HEK293 (cell line): ENCODE measurements around the gene TRIM56.
A peak's percentile ranks its signal among the peaks of the same experiment; 100 is the strongest.

Source experiments
- CTCF ChIA-PET: fragments of 350-600 bp; formaldehyde crosslinking; extraction: SDS; loops from one replicate; lab custom pipeline; 2021; ENCODE audit warnings: antibody characterized with exemption; lab: Yijun Ruan, JAX
- POLR2A ChIA-PET: fragments of 300-600 bp; formaldehyde crosslinking; extraction: SDS; loops from one replicate; lab custom pipeline; 2020; ENCODE audit warnings: antibody characterized with exemption, inconsistent platforms; lab: Yijun Ruan, JAX
- H3K27ac ChIP-seq: fragments of 200-500 bp; sonication (Bioruptor generic); 2 replicates; pipeline ENCODE4 v1.5.1; 2014; ENCODE audit warnings: low read depth, low read length, control low read depth, inconsistent platforms; ENCODE audit errors: extremely low read depth
- H3K36me3 ChIP-seq, 2 experiments: fragments of 200-500 bp in 1 of 2; sonication (Bioruptor generic) in 1 of 2; 1 replicate in 1 of 2; 2 replicates in 1 of 2; pipeline ENCODE4 v1.5.1; 2014 to 2017; ENCODE audit warnings: inconsistent platforms in 2 of 2, low read length in 2 of 2; ENCODE audit not compliant: control insufficient read depth in 2 of 2, insufficient read depth in 1 of 2
- H3K4me1 ChIP-seq: fragments of 200-500 bp; sonication (Bioruptor generic); 2 replicates; pipeline ENCODE4 v1.5.1; 2014; ENCODE audit warnings: mild to moderate bottlenecking, low read length, inconsistent platforms; ENCODE audit not compliant: control insufficient read depth, insufficient read depth
- H3K4me3 ChIP-seq: 2 replicates; pipeline ENCODE4 v1.5.1; 2011; ENCODE audit warnings: low read depth, mild to moderate bottlenecking, control low read depth, low read length, moderate library complexity
- H3K9me3 ChIP-seq: fragments of 200-500 bp; sonication (Bioruptor generic); 2 replicates; pipeline ENCODE4 v1.5.1; 2014; ENCODE audit warnings: low read depth, low read length, inconsistent platforms; ENCODE audit not compliant: control insufficient read depth, insufficient read depth
- FEZF1 ChIP-seq: fragments of 450-650 bp; formaldehyde crosslinking; IDR thresholded peaks from 2 replicates; pipeline ENCODE4 v1.5.1; 2016; ENCODE audit warnings: missing biosample characterization, missing genetic modification characterization
- SCRT2 ChIP-seq: fragments of 450-650 bp; formaldehyde crosslinking; IDR thresholded peaks from 2 replicates; pipeline ENCODE4 v1.5.1; 2016; ENCODE audit warnings: missing biosample characterization, missing genetic modification characterization
- WT1 ChIP-seq: fragments of 450-650 bp; formaldehyde crosslinking; IDR thresholded peaks from 2 replicates; pipeline ENCODE4 v1.5.1; 2016; ENCODE audit warnings: missing biosample characterization, missing genetic modification characterization
- YY2 ChIP-seq: fragments of 450-650 bp; formaldehyde crosslinking; IDR thresholded peaks from 2 replicates; pipeline ENCODE4 v1.5.1; 2016; ENCODE audit warnings: missing biosample characterization, missing genetic modification characterization
- ZBTB20 ChIP-seq: fragments of 450-650 bp; formaldehyde crosslinking; IDR thresholded peaks from 2 replicates; pipeline ENCODE4 v1.5.1; 2016; ENCODE audit warnings: missing biosample characterization, missing genetic modification characterization
- ZBTB8A ChIP-seq: fragments of 450-650 bp; formaldehyde crosslinking; IDR thresholded peaks from 2 replicates; pipeline ENCODE4 v1.5.1; 2016; ENCODE audit warnings: missing biosample characterization, missing genetic modification characterization
- ZNF114 ChIP-seq: fragments of 450-650 bp; formaldehyde crosslinking; IDR thresholded peaks from 2 replicates; pipeline ENCODE4 v1.5.0; 2017; ENCODE audit warnings: missing biosample characterization, missing genetic modification characterization
- ZNF138 ChIP-seq: fragments of 450-650 bp; formaldehyde crosslinking; IDR thresholded peaks from 2 replicates; pipeline ENCODE4 v1.5.1; 2016; ENCODE audit warnings: missing biosample characterization, missing genetic modification characterization, borderline replicate concordance
- ZNF24 ChIP-seq: fragments of 450-650 bp; formaldehyde crosslinking; IDR thresholded peaks from 2 replicates; pipeline ENCODE4 v1.5.1; 2016; ENCODE audit warnings: missing biosample characterization, missing genetic modification characterization
- ZNF266 ChIP-seq: fragments of 450-650 bp; formaldehyde crosslinking; IDR thresholded peaks from 2 replicates; pipeline ENCODE4 v1.5.1; 2016; ENCODE audit warnings: missing biosample characterization, missing genetic modification characterization, low read depth
- ZNF354C ChIP-seq: fragments of 450-650 bp; formaldehyde crosslinking; IDR thresholded peaks from 2 replicates; pipeline ENCODE4 v1.5.1; 2016; ENCODE audit warnings: missing biosample characterization, missing genetic modification characterization, low read depth, borderline replicate concordance
- ZNF548 ChIP-seq: fragments of 450-650 bp; formaldehyde crosslinking; IDR thresholded peaks from 2 replicates; pipeline ENCODE4 v1.5.1; 2016; ENCODE audit warnings: missing biosample characterization, missing genetic modification characterization
- ZNF560 ChIP-seq: fragments of 450-650 bp; formaldehyde crosslinking; IDR thresholded peaks from 2 replicates; pipeline ENCODE4 v1.5.1; 2017; ENCODE audit warnings: missing biosample characterization, missing genetic modification characterization, borderline replicate concordance
- ZNF585B ChIP-seq: fragments of 450-650 bp; formaldehyde crosslinking; IDR thresholded peaks from 2 replicates; pipeline ENCODE4 v1.5.1; 2016; ENCODE audit warnings: missing biosample characterization, missing genetic modification characterization
- ZNF624 ChIP-seq: fragments of 450-650 bp; formaldehyde crosslinking; IDR thresholded peaks from 2 replicates; pipeline ENCODE4 v1.5.1; 2017; ENCODE audit warnings: missing biosample characterization, missing genetic modification characterization
- ZNF626 ChIP-seq: fragments of 450-650 bp; sonication (Bioruptor Pico); formaldehyde crosslinking; IDR thresholded peaks from 2 replicates; pipeline ENCODE4 v1.5.1; 2018; ENCODE audit warnings: missing biosample characterization, missing genetic modification characterization, inconsistent platforms
- ZNF707 ChIP-seq: fragments of 450-650 bp; formaldehyde crosslinking; IDR thresholded peaks from 2 replicates; pipeline ENCODE4 v1.5.1; 2016; ENCODE audit warnings: missing biosample characterization, missing genetic modification characterization
- TF ChIP-seq, protein P1 (sequence below): fragments of 450-650 bp; formaldehyde crosslinking; IDR thresholded peaks from 2 replicates; pipeline ENCODE4 v1.5.1; 2017; ENCODE audit warnings: missing biosample characterization, missing genetic modification characterization
- TF ChIP-seq, protein P2 (sequence below): IDR thresholded peaks from 2 replicates; pipeline ENCODE4 v1.6.1; 2011; ENCODE audit warnings: mild to moderate bottlenecking, low read depth, low read length, borderline replicate concordance
- TF ChIP-seq, protein P3 (sequence below): fragments of 450-650 bp; formaldehyde crosslinking; IDR thresholded peaks from 2 replicates; pipeline ENCODE4 v1.5.1; 2017; ENCODE audit warnings: missing biosample characterization, missing genetic modification characterization
- TF ChIP-seq, protein P4 (sequence below): fragments of 450-650 bp; formaldehyde crosslinking; IDR thresholded peaks from 2 replicates; pipeline ENCODE4 v1.5.1; 2016; ENCODE audit warnings: missing biosample characterization, missing genetic modification characterization
- TF ChIP-seq, protein P5 (sequence below): fragments of 450-650 bp; formaldehyde crosslinking; IDR thresholded peaks from 2 replicates; pipeline ENCODE4 v1.5.1; 2017; ENCODE audit warnings: missing biosample characterization, missing genetic modification characterization
- TF ChIP-seq, protein P6 (sequence below): fragments of 450-650 bp; formaldehyde crosslinking; conservative IDR thresholded peaks from 2 replicates; pipeline ENCODE4 v1.5.1; 2016; ENCODE audit warnings: low read depth, missing biosample characterization, missing genetic modification characterization

The TRIM56 gene

DNA sequence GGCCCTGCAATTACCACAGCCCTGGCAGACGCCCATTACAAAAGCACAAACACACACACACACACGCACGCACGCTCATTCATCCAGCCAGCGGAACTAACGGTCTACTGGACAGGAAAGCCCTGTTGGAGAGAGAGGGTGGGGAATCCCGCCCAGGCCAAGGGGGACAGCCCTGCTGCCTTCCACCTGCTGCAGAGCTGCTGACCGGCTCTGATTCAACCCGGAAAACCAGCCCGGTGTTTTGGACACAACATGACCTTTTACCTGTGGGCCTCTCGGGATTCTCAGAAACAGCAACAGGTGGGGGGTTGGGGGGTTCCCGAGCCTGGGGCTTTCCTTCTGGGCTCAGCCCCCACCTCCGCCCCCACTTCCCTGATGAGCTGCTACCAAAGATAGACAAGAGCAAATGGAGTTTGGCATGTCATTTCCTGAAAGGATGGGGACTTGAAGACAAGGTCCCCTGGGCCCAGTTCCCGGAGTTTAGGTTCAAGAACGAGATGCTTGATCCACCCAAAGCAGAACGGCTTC is 23.1 kb downstream of the TRIM56 start (continued):
- TF ChIP-seq, protein P1, sequence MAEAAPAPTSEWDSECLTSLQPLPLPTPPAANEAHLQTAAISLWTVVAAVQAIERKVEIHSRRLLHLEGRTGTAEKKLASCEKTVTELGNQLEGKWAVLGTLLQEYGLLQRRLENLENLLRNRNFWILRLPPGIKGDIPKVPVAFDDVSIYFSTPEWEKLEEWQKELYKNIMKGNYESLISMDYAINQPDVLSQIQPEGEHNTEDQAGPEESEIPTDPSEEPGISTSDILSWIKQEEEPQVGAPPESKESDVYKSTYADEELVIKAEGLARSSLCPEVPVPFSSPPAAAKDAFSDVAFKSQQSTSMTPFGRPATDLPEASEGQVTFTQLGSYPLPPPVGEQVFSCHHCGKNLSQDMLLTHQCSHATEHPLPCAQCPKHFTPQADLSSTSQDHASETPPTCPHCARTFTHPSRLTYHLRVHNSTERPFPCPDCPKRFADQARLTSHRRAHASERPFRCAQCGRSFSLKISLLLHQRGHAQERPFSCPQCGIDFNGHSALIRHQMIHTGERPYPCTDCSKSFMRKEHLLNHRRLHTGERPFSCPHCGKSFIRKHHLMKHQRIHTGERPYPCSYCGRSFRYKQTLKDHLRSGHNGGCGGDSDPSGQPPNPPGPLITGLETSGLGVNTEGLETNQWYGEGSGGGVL (tag by site-specific recombination): no peak
- peak; percentile 90 for TF ChIP-seq SCRT2
- no peak for TF ChIP-seq ZNF585B (tag by site-specific recombination)
- no peak for TF ChIP-seq YY2 (tag by site-specific recombination)
- TF ChIP-seq ZBTB8A (tag by site-specific recombination): peak; percentile 37; the same call in 1 of the 2 replicates
- TF ChIP-seq ZNF560: no peak
- TF ChIP-seq ZNF24 (tag by site-specific recombination): no peak
- no peak for TF ChIP-seq ZNF266 (tag by site-specific recombination)
- TF ChIP-seq ZNF354C (tag by site-specific recombination): no peak
- TF ChIP-seq ZNF548 (tag by site-specific recombination): no peak
- TF ChIP-seq, protein P2, sequence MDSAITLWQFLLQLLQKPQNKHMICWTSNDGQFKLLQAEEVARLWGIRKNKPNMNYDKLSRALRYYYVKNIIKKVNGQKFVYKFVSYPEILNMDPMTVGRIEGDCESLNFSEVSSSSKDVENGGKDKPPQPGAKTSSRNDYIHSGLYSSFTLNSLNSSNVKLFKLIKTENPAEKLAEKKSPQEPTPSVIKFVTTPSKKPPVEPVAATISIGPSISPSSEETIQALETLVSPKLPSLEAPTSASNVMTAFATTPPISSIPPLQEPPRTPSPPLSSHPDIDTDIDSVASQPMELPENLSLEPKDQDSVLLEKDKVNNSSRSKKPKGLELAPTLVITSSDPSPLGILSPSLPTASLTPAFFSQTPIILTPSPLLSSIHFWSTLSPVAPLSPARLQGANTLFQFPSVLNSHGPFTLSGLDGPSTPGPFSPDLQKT: no peak
- no peak for TF ChIP-seq FEZF1 (tag by site-specific recombination)
- no peak for TF ChIP-seq ZNF114 (tag by site-specific recombination)
- no peak for TF ChIP-seq ZNF707

DNA sequence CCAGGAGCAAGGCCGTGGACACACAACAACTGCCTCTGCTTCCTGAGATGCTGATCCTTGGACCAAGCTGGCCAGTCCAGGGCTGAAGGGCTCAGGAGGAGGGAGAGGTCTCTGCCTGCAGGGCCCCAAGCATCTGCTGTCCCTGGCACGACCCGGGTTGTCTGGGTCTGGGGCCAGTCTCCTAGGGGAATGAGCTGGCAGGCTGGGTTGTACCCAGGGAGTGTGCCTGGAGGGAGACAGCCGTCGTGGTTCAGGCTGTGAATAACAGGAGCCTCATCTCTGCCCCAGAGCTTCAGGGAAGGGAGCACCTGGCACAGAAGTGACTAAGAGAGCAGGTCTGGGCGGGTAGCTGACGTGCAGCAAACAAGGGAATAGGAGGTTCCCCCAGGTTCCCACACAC is 23.7 kb downstream of the TRIM56 start:
- Histone ChIP-seq H3K27ac (no peak overlapping the region), H3K9me3 (no peaks in the 10 kb centered on the region), H3K36me3 (no peaks in the 10 kb centered on the region), H3K4me1 (no peaks in the 10 kb centered on the region), H3K4me3 (no peak overlapping the region)
- ChIA-PET POLR2A (no interaction called here), CTCF (interaction anchor here (1.4 kb wide), 1 partner anchor 61 kb away, joined by 3 read pairs; no protein-coding TSS in a partner anchor)
- TF ChIP-seq, protein P3, sequence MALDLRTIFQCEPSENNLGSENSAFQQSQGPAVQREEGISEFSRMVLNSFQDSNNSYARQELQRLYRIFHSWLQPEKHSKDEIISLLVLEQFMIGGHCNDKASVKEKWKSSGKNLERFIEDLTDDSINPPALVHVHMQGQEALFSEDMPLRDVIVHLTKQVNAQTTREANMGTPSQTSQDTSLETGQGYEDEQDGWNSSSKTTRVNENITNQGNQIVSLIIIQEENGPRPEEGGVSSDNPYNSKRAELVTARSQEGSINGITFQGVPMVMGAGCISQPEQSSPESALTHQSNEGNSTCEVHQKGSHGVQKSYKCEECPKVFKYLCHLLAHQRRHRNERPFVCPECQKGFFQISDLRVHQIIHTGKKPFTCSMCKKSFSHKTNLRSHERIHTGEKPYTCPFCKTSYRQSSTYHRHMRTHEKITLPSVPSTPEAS (tag by site-specific recombination): no peak
- TF ChIP-seq, protein P4, sequence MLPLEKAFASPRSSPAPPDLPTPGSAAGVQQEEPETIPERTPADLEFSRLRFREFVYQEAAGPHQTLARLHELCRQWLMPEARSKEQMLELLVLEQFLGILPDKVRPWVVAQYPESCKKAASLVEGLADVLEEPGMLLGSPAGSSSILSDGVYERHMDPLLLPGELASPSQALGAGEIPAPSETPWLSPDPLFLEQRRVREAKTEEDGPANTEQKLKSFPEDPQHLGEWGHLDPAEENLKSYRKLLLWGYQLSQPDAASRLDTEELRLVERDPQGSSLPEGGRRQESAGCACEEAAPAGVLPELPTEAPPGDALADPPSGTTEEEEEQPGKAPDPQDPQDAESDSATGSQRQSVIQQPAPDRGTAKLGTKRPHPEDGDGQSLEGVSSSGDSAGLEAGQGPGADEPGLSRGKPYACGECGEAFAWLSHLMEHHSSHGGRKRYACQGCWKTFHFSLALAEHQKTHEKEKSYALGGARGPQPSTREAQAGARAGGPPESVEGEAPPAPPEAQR (tag by site-specific recombination): no peak
- no peak for TF ChIP-seq ZBTB20
- no peak for TF ChIP-seq ZNF624 (tag by site-specific recombination)

DNA sequence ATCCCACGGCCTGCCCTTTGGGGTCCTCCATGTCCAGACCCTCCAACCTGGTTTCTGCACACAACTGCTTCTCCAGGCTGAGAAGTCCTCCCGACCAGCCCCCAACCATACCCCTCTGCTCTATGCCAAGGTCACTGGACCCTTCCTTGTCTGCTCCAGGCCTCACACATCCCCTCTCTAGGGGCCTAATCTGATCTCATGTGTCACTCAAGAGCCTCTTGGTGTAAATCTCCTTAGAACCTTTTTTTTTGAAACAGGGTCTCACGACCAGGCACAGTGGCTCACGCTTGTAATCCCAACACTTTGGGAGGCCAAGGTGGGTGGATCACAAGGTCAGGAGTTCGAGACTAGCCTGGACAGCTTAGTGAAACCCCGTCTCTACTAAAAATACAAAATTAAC is 24.1 kb downstream of the TRIM56 start:
- Histone ChIP-seq H3K4me1 (no peaks in the 10 kb centered on the region), H3K36me3 (no peaks in the 10 kb centered on the region), H3K4me3 (no peak overlapping the region), H3K27ac (no peak overlapping the region), H3K9me3 (no peaks in the 10 kb centered on the region)
- ChIA-PET CTCF (interaction anchor here (1.1 to 1.4 kb wide), 2 partner anchors 35 to 61 kb away, joined by 3 to 4 read pairs; no protein-coding TSS in a partner anchor), POLR2A (no interaction called here)
- TF ChIP-seq ZNF624 (tag by site-specific recombination) (no peak), WT1 (tag by site-specific recombination) (no peak), ZNF626 (tag by site-specific recombination) (no peak), ZNF138 (tag by site-specific recombination) (no peak)
- TF ChIP-seq, protein P5, sequence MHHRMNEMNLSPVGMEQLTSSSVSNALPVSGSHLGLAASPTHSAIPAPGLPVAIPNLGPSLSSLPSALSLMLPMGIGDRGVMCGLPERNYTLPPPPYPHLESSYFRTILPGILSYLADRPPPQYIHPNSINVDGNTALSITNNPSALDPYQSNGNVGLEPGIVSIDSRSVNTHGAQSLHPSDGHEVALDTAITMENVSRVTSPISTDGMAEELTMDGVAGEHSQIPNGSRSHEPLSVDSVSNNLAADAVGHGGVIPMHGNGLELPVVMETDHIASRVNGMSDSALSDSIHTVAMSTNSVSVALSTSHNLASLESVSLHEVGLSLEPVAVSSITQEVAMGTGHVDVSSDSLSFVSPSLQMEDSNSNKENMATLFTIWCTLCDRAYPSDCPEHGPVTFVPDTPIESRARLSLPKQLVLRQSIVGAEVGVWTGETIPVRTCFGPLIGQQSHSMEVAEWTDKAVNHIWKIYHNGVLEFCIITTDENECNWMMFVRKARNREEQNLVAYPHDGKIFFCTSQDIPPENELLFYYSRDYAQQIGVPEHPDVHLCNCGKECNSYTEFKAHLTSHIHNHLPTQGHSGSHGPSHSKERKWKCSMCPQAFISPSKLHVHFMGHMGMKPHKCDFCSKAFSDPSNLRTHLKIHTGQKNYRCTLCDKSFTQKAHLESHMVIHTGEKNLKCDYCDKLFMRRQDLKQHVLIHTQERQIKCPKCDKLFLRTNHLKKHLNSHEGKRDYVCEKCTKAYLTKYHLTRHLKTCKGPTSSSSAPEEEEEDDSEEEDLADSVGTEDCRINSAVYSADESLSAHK (tag by site-specific recombination): no peak
- TF ChIP-seq, protein P6, sequence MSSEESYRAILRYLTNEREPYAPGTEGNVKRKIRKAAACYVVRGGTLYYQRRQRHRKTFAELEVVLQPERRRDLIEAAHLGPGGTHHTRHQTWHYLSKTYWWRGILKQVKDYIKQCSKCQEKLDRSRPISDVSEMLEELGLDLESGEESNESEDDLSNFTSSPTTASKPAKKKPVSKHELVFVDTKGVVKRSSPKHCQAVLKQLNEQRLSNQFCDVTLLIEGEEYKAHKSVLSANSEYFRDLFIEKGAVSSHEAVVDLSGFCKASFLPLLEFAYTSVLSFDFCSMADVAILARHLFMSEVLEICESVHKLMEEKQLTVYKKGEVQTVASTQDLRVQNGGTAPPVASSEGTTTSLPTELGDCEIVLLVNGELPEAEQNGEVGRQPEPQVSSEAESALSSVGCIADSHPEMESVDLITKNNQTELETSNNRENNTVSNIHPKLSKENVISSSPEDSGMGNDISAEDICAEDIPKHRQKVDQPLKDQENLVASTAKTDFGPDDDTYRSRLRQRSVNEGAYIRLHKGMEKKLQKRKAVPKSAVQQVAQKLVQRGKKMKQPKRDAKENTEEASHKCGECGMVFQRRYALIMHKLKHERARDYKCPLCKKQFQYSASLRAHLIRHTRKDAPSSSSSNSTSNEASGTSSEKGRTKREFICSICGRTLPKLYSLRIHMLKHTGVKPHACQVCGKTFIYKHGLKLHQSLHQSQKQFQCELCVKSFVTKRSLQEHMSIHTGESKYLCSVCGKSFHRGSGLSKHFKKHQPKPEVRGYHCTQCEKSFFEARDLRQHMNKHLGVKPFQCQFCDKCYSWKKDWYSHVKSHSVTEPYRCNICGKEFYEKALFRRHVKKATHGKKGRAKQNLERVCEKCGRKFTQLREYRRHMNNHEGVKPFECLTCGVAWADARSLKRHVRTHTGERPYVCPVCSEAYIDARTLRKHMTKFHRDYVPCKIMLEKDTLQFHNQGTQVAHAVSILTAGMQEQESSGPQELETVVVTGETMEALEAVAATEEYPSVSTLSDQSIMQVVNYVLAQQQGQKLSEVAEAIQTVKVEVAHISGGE: no peak
